ENCODE results near the gene TCF23.

DNA sequence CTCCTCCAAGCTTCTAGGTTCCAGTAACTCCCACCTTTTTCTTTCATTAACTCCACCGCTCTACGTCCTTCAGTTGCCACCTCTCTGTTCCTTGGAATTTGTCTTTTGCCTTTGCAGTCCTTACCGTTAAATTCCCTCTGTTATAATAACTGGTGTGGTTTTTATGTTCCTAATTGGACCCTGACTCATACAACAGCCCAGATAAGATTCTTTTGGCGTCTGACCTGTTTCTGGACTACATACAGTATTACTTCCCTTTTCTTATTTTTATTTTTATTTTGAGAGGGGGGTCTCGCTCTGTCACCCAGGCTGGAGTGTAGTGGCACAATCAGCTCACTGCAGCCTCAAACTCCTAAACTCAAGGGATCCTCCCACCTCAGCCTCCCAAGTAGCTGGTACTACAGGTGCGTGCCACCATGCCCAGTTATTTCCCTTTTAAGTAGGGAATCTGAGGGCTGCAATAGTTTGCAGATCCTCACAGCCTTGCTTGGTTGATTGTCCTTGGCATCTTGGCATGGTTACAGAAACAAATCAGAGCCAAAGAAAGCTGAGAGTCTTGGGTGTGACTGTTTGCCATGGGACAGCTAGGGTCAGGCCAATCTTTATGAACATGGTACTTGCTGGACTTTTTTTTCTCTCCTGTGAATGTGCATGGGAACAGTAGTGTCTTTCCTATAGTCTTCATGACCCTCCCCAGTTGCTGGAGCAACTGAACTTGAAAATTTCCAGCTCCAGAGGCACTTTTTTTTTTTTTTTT, 22.0 kb downstream of the TCF23 start:
- TF ChIP-seq, protein P1, sequence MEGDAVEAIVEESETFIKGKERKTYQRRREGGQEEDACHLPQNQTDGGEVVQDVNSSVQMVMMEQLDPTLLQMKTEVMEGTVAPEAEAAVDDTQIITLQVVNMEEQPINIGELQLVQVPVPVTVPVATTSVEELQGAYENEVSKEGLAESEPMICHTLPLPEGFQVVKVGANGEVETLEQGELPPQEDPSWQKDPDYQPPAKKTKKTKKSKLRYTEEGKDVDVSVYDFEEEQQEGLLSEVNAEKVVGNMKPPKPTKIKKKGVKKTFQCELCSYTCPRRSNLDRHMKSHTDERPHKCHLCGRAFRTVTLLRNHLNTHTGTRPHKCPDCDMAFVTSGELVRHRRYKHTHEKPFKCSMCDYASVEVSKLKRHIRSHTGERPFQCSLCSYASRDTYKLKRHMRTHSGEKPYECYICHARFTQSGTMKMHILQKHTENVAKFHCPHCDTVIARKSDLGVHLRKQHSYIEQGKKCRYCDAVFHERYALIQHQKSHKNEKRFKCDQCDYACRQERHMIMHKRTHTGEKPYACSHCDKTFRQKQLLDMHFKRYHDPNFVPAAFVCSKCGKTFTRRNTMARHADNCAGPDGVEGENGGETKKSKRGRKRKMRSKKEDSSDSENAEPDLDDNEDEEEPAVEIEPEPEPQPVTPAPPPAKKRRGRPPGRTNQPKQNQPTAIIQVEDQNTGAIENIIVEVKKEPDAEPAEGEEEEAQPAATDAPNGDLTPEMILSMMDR (IDR thresholded peaks at IDR 0.05 in 8 of 11, conservative IDR thresholded peaks at IDR 0.05 in 3 of 11) = no peak
- TF ChIP-seq POLR2AphosphoS5 (IDR thresholded peaks at IDR 0.05) (no peak), POLR2A (IDR thresholded peaks at IDR 0.05) (no peak)
